Raji (cell line): ENCODE measurements around the gene TP53AIP1.

Experiments used
- POLR2A ChIP-seq: IDR thresholded peaks from 2 replicates; pipeline ENCODE4 v1.6.1; 2011; ENCODE audit warnings: low read depth, low read length, control low read depth; ENCODE audit not compliant: insufficient read depth

The TP53AIP1 gene

GRCh38 chr11:128934351-128934750 lies 8.3 kb downstream of the TP53AIP1 start:
- TF ChIP-seq POLR2A: no peak

- TF ChIP-seq POLR2A: no peak
Observed at GRCh38 chr11:128933481-128934178, 9.0 kb downstream of the TP53AIP1 start.

GRCh38 chr11:128931668-128932067 lies 11.0 kb downstream of the TP53AIP1 start:
- TF ChIP-seq POLR2A: no peak

- no peak for TF ChIP-seq POLR2A
Observed at GRCh38 chr11:128931066-128931465, 11.6 kb downstream of the TP53AIP1 start.

GRCh38 chr11:128929991-128930390 lies 12.7 kb downstream of the TP53AIP1 start:
- no peak for TF ChIP-seq POLR2A

GRCh38 chr11:128929468-128929867 lies 13.2 kb downstream of the TP53AIP1 start:
- no peak for TF ChIP-seq POLR2A

GRCh38 chr11:128928400-128928799 lies 14.3 kb downstream of the TP53AIP1 start:
- TF ChIP-seq POLR2A: no peak

- no peak for TF ChIP-seq POLR2A
Observed at GRCh38 chr11:128927683-128928336, 14.9 kb downstream of the TP53AIP1 start.

- no peak for TF ChIP-seq POLR2A
Observed at GRCh38 chr11:128927108-128927461, 15.6 kb downstream of the TP53AIP1 start.

- no peak for TF ChIP-seq POLR2A
Observed at GRCh38 chr11:128926437-128927107, 16.1 kb downstream of the TP53AIP1 start.

- no peak for TF ChIP-seq POLR2A
Observed at GRCh38 chr11:128926000-128926399, 16.7 kb downstream of the TP53AIP1 start.

GRCh38 chr11:128925250-128925600 lies 17.4 kb downstream of the TP53AIP1 start:
- no peak for TF ChIP-seq POLR2A

- TF ChIP-seq POLR2A: no peak
Observed at GRCh38 chr11:128924510-128925249, 18.0 kb downstream of the TP53AIP1 start.

GRCh38 chr11:128924104-128924503 lies 18.6 kb downstream of the TP53AIP1 start:
- TF ChIP-seq POLR2A: no peak

- TF ChIP-seq POLR2A: no peak
Observed at GRCh38 chr11:128921793-128922192, 20.9 kb downstream of the TP53AIP1 start.

- no peak for TF ChIP-seq POLR2A
Observed at GRCh38 chr11:128920666-128921065, 22.0 kb downstream of the TP53AIP1 start.
